HFFc6 (cell line): ENCODE measurements around the gene SERTAD2. TPM values are rescaled to one million over a fixed set of nuclear protein-coding genes. Genes with fewer than 3 reads are reported as not detected.

Source experiments
- DNase-seq: peaks from one replicate; pipeline ENCODE4 v3.0.0-alpha.2; 2018
- H3K27ac Mint-ChIP-seq: 2 replicates; pipeline ENCODE4 v1.8.0; 2020; ENCODE audit warnings: mild to moderate bottlenecking, mixed read lengths
- H3K27me3 Mint-ChIP-seq: 2 replicates; pipeline ENCODE4 v1.8.0; 2021; ENCODE audit warnings: mild to moderate bottlenecking, moderate library complexity, mixed read lengths; ENCODE audit not compliant: insufficient read depth
- H3K36me3 Mint-ChIP-seq: 2 replicates; pipeline ENCODE4 v1.8.0; 2021; ENCODE audit warnings: low read depth, mixed read lengths
- H3K4me1 Mint-ChIP-seq: 2 replicates; pipeline ENCODE4 v1.8.0; 2020; ENCODE audit warnings: low read depth, mixed read lengths
- H3K4me3 Mint-ChIP-seq: 2 replicates; pipeline ENCODE4 v1.8.0; 2020; ENCODE audit warnings: mild to moderate bottlenecking, moderate library complexity, mixed read lengths
- H3K9me3 Mint-ChIP-seq: 2 replicates; pipeline ENCODE4 v1.8.0; 2020; ENCODE audit warnings: mild to moderate bottlenecking, mixed read lengths
- CTCF ChIP-seq: fragments of 200-600 bp; sonication (generic); IDR thresholded peaks from 2 replicates; pipeline ENCODE4 v1.5.0; 2021; ENCODE audit warnings: antibody characterized with exemption, mild to moderate bottlenecking
- total RNA-seq, 6 experiments: library from RNA; stranded (reverse); fragmentation: NEBNext Ultra II Directional; extraction: Animal tissue kit (Norgen Biotek cat#: 25700); gene quantifications; 2 replicates in 1 of 6; 3 replicates in 5 of 6; pipeline ENCODE4 v1.2.3, GENCODE V29; 2021

Gene SERTAD2
- total RNA-seq, 6 experiments from 2014 or later, result 22.2 to 33.9 (median 29.1) TPM

GRCh38 chr2:64626146-64626809 is 27.4 kb downstream of the SERTAD2 start:
- Mint-ChIP-seq H3K36me3 (peaks cover 18% of the 10 kb centered on the region; the same call in 1 of the 2 replicates), H3K9me3 (no peaks in the 10 kb centered on the region), H3K4me1 (no peaks in the 10 kb centered on the region), H3K4me3 (no peak overlapping the region), H3K27ac (no peak overlapping the region; the same call in 1 of the 2 replicates), H3K27me3 (peaks cover 4% of the 10 kb centered on the region)
- TF ChIP-seq CTCF, result no peak
- DNase-seq, result no peak

GRCh38 chr2:64625299-64626145 is 28.2 kb downstream of the SERTAD2 start:
- H3K27ac Mint-ChIP-seq, result no peak overlapping the region; the same call in 1 of the 2 replicates
- H3K9me3 Mint-ChIP-seq, result no peaks in the 10 kb centered on the region
- H3K4me3 Mint-ChIP-seq, result no peak overlapping the region
- no peaks in the 10 kb centered on the region for H3K4me1 Mint-ChIP-seq
- H3K27me3 Mint-ChIP-seq, result peaks cover 4% of the 10 kb centered on the region
- DNase-seq, result no peak
- peaks cover 10% of the 10 kb centered on the region; the same call in 1 of the 2 replicates for H3K36me3 Mint-ChIP-seq
- peak; percentile 12; the same call in 1 of the 2 replicates for TF ChIP-seq CTCF

DNA sequence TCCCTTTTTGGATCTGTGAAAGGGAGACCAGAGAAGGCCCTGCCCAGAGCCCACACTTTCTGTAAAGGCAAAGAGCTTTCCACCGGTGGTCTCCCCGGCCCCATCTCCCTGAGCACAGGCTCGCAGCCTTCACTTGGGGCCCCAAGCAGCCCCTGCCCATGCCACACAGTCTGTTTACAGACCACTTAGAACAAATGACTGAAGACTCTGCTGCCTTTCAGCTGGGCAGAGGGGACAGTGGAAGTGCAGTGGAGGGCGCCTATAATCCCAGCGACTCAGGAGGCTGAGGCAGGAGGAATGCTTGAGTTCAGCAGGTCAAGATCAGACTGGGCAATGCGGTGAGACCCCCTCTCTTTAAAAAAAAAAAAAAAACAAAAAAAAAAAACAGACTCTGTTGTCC is 28.9 kb downstream of the SERTAD2 start:
- H3K36me3 Mint-ChIP-seq, result 0 out of 2 replicates have a peak, but pooled peaks cover 5% of the 10 kb centered on the region
- H3K4me3 Mint-ChIP-seq, result no peak overlapping the region
- H3K27me3 Mint-ChIP-seq, result peaks cover 4% of the 10 kb centered on the region
- no peaks in the 10 kb centered on the region for H3K9me3 Mint-ChIP-seq
- no peaks in the 10 kb centered on the region for H3K4me1 Mint-ChIP-seq
- DNase-seq, result no peak
- no peak overlapping the region for H3K27ac Mint-ChIP-seq
- no peak for TF ChIP-seq CTCF

DNA sequence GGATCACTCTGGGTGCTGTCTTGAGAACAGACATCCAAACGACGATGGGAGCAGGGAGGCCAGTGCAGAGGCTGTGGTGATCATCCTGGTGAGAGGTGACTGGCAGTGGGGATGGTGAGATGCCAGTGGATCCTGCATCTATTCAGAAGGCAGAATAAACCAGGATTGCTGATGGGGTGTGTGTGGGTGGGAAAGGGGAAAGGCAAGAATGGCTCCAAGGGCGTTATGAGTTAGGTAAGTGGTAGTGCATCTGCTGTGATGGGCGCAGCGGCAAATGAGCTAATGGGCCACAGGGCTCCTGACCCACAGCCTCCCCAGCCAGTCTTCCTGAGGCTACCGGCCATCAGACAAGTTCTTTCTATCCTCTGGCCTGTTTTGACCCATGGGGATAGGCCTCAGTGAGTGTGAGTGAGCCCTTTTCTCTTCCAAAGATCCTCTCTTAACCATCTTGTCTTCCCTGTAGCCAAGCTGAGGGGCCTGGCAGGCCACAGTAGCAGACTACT is 29.6 kb downstream of the SERTAD2 start:
- Mint-ChIP-seq H3K4me3 (no peak overlapping the region), H3K36me3 (0 out of 2 replicates have a peak, but pooled peaks cover under 1% of the 10 kb centered on the region), H3K9me3 (no peaks in the 10 kb centered on the region), H3K4me1 (no peaks in the 10 kb centered on the region), H3K27me3 (peaks cover 4% of the 10 kb centered on the region), H3K27ac (no peak overlapping the region)
- no peak for TF ChIP-seq CTCF
- no peak for DNase-seq

- Mint-ChIP-seq H3K27ac (no peak overlapping the region), H3K27me3 (peaks cover 6% of the 10 kb centered on the region), H3K4me1 (no peaks in the 10 kb centered on the region), H3K4me3 (no peak overlapping the region), H3K36me3 (no peaks in the 10 kb centered on the region), H3K9me3 (no peaks in the 10 kb centered on the region)
- no peak for TF ChIP-seq CTCF
- no peak for DNase-seq
Observed at GRCh38 chr2:64623242-64623850, 30.4 kb downstream of the SERTAD2 start.
